ENCODE data around the gene RADX.

The RADX gene

DNA sequence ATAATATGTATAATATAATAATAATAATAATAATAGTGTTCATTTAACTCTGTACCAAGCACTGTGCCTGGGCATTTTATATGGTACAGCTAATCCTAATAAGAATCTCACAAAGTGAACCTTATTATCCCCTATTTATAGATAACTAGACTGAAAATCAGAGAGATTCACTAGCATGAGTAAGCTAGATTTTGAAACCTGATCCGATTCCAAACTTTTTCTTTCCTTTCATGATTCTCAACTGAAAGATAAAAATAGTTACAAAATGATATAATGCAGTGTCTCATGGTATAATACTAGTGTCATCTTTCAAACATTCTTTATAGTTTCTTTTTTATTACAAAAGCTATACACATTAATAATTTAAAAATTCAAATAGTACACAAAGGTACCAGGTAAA lies 58.9 kb downstream of the RADX start:
- ATAC-seq (ENCODE audit: insufficient read depth, low read depth) (no peak), DNase-seq (no peak)
- Histone ChIP-seq H3K27me3 (ENCODE audit: insufficient read depth, low read length, poor library complexity) (no peaks in the 10 kb centered on the region), H2AFZ (ENCODE audit: low read depth, low read length) (no peak overlapping the region), H4K20me1 (ENCODE audit: insufficient read depth, low read length) (no peaks in the 10 kb centered on the region), H3K4me1 (ENCODE audit: insufficient read depth, low read length) (no peaks in the 10 kb centered on the region), H3K9ac (ENCODE audit: low read depth, low read length) (no peak overlapping the region), H3K4me2 (ENCODE audit: insufficient read depth, low read length) (no peak overlapping the region), H3K27ac (ENCODE audit: low read length) (no peak overlapping the region), H3K79me2 (ENCODE audit: insufficient read depth, low read length) (no peaks in the 10 kb centered on the region), H3K36me3 (ENCODE audit: insufficient read depth, low read length) (no peaks in the 10 kb centered on the region), H3K9me3 (ENCODE audit: insufficient read depth, low read length, severe bottlenecking) (no peaks in the 10 kb centered on the region), H3K4me3 (ENCODE audit: low read depth in 1 of 2, low read length in 2 of 2) (no peak overlapping the region)
- TF ChIP-seq EZH2 (IDR thresholded peaks at IDR 0.05; ENCODE audit: borderline replicate concordance, low read depth, low read length, severe bottlenecking): no peak
- no peak for TF ChIP-seq CTCF (IDR thresholded peaks at IDR 0.05; ENCODE audit: borderline replicate concordance, extremely low read depth, low read length, poor library complexity, severe bottlenecking)

- no peaks in the 10 kb centered on the region for H3K36me3 ChIP-seq (ENCODE audit: insufficient read depth, low read length)
- H4K20me1 ChIP-seq (ENCODE audit: insufficient read depth, low read length): no peaks in the 10 kb centered on the region
- H3K4me1 ChIP-seq (ENCODE audit: insufficient read depth, low read length): no peaks in the 10 kb centered on the region
- no peak overlapping the region for H3K4me3 ChIP-seq (ENCODE audit: low read depth in 1 of 2, low read length in 2 of 2)
- no peaks in the 10 kb centered on the region for H3K27me3 ChIP-seq (ENCODE audit: insufficient read depth, low read length, poor library complexity)
- no peaks in the 10 kb centered on the region for H3K9me3 ChIP-seq (ENCODE audit: insufficient read depth, low read length, severe bottlenecking)
- no peak for DNase-seq
- no peak for ATAC-seq (ENCODE audit: insufficient read depth, low read depth)
- H3K4me2 ChIP-seq (ENCODE audit: insufficient read depth, low read length): no peak overlapping the region
- H3K9ac ChIP-seq (ENCODE audit: low read depth, low read length): no peak overlapping the region
- no peak overlapping the region for H3K27ac ChIP-seq (ENCODE audit: low read length)
- TF ChIP-seq CTCF (IDR thresholded peaks at IDR 0.05; ENCODE audit: borderline replicate concordance, extremely low read depth, low read length, poor library complexity, severe bottlenecking): no peak
- TF ChIP-seq EZH2 (IDR thresholded peaks at IDR 0.05; ENCODE audit: borderline replicate concordance, low read depth, low read length, severe bottlenecking): no peak
- no peaks in the 10 kb centered on the region for H3K79me2 ChIP-seq (ENCODE audit: insufficient read depth, low read length)
- H2AFZ ChIP-seq (ENCODE audit: low read depth, low read length): no peak overlapping the region
These were observed 60.7 kb downstream of the RADX start for GRCh38 chrX:106672527-106672926.

- TF ChIP-seq EZH2 (IDR thresholded peaks at IDR 0.05; ENCODE audit: borderline replicate concordance, low read depth, low read length, severe bottlenecking) (no peak), CTCF (IDR thresholded peaks at IDR 0.05; ENCODE audit: borderline replicate concordance, extremely low read depth, low read length, poor library complexity, severe bottlenecking) (no peak)
- no peaks in the 10 kb centered on the region for H3K36me3 ChIP-seq (ENCODE audit: insufficient read depth, low read length)
- ATAC-seq (ENCODE audit: insufficient read depth, low read depth): no peak
These were observed 68.9 kb downstream of the RADX start for GRCh38 chrX:106680716-106681115.

DNA sequence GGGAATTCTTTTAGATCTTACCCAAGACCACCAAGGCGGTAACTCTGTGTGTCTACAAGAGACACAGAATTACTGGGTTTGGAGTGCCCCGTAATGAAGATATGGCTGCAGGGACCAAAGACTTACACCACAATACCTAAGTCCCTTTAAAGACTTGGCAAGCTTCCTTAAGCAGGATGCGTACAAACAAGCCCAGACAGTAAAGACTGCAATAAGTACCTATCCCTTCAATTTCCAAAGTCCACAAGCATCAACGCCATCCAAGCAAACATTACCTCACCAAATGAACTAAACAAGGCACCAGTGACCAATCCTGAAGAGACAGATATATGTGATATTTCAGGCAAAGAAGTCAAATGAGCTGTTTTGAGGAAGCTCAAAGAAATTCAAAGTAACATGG lies 72.4 kb downstream of the RADX start:
- Histone ChIP-seq H4K20me1 (ENCODE audit: insufficient read depth, low read length) (no peaks in the 10 kb centered on the region), H3K27me3 (ENCODE audit: insufficient read depth, low read length, poor library complexity) (no peaks in the 10 kb centered on the region), H3K9ac (ENCODE audit: low read depth, low read length) (no peak overlapping the region), H3K27ac (ENCODE audit: low read length) (no peak overlapping the region), H3K9me3 (ENCODE audit: insufficient read depth, low read length, severe bottlenecking) (no peaks in the 10 kb centered on the region), H3K4me2 (ENCODE audit: insufficient read depth, low read length) (no peak overlapping the region), H3K4me1 (ENCODE audit: insufficient read depth, low read length) (no peaks in the 10 kb centered on the region), H2AFZ (ENCODE audit: low read depth, low read length) (no peak overlapping the region), H3K79me2 (ENCODE audit: insufficient read depth, low read length) (no peaks in the 10 kb centered on the region), H3K36me3 (ENCODE audit: insufficient read depth, low read length) (no peaks in the 10 kb centered on the region), H3K4me3 (ENCODE audit: low read depth in 1 of 2, low read length in 2 of 2) (no peak overlapping the region)
- ATAC-seq (ENCODE audit: insufficient read depth, low read depth): no peak
- TF ChIP-seq EZH2 (IDR thresholded peaks at IDR 0.05; ENCODE audit: borderline replicate concordance, low read depth, low read length, severe bottlenecking): no peak
- no peak for TF ChIP-seq CTCF (IDR thresholded peaks at IDR 0.05; ENCODE audit: borderline replicate concordance, extremely low read depth, low read length, poor library complexity, severe bottlenecking)
- DNase-seq: no peak

More at GRCh38 chrX:106680716-106681115, 68.9 kb downstream of the RADX start:
- H3K9me3 ChIP-seq (ENCODE audit: insufficient read depth, low read length, severe bottlenecking): no peaks in the 10 kb centered on the region
- H2AFZ ChIP-seq (ENCODE audit: low read depth, low read length): no peak overlapping the region
- H3K4me1 ChIP-seq (ENCODE audit: insufficient read depth, low read length): no peaks in the 10 kb centered on the region
- no peak overlapping the region for H3K4me3 ChIP-seq (ENCODE audit: low read depth in 1 of 2, low read length in 2 of 2)
- no peaks in the 10 kb centered on the region for H3K79me2 ChIP-seq (ENCODE audit: insufficient read depth, low read length)
- no peak overlapping the region for H3K27ac ChIP-seq (ENCODE audit: low read length)
- no peaks in the 10 kb centered on the region for H3K27me3 ChIP-seq (ENCODE audit: insufficient read depth, low read length, poor library complexity)
- no peaks in the 10 kb centered on the region for H4K20me1 ChIP-seq (ENCODE audit: insufficient read depth, low read length)
- no peak for DNase-seq
- H3K4me2 ChIP-seq (ENCODE audit: insufficient read depth, low read length): no peak overlapping the region
- no peak overlapping the region for H3K9ac ChIP-seq (ENCODE audit: low read depth, low read length)

Data from DND-41 (cell line).